Naive thymus-derived CD4-positive, alpha-beta T cell (primary cell): ENCODE results near the gene GPRC5D. TPM values are rescaled to one million over a fixed set of nuclear protein-coding genes. Genes with fewer than 3 reads are reported as not detected.

ENCODE experiments used
- ATAC-seq: fragments of 150-1000 bp; cut with Tn5 transposase; 2 replicates; pipeline ENCODE4 v1.10.0; 2021; ENCODE audit warnings: mild to moderate bottlenecking, moderate library complexity
- CTCF ChIA-PET: fragments of 350-600 bp; sonication (Branson Sonifier 250); formaldehyde crosslinking; loops from one replicate; lab custom pipeline; 2021; ENCODE audit warnings: antibody characterized with exemption; lab: Charles Lee
- POLR2A ChIA-PET: fragments of 350-600 bp; sonication (Branson Sonifier 250); formaldehyde crosslinking; loops from one replicate; lab custom pipeline; 2021; ENCODE audit warnings: antibody characterized with exemption, inconsistent platforms; lab: Charles Lee
- DNase-seq, 9 donors: peaks; one replicate each; pipeline versions ENCODE4 v3.0.0 to v3.0.0-alpha.2; 2020 to 2022; ENCODE audit warnings: mixed read lengths in 1 of 9
- H3K27ac ChIP-seq: one replicate; pipeline ENCODE4 v1.7.0; 2013; ENCODE audit warnings: mild to moderate bottlenecking, low read depth, low read length, moderate library complexity
- H3K27me3 ChIP-seq, 2 donors: one replicate each; pipeline ENCODE4 v1.7.0; 2013; ENCODE audit warnings: low read length in 2 of 2, mild to moderate bottlenecking in 2 of 2, moderate library complexity in 2 of 2; ENCODE audit not compliant: control insufficient read depth in 2 of 2, insufficient read depth in 2 of 2
- H3K36me3 ChIP-seq, 3 experiments: 1 replicate in 2 of 3; 2 replicates in 1 of 3; pipeline ENCODE4 v1.7.0; 2013; ENCODE audit warnings: low read length in 3 of 3, mild to moderate bottlenecking in 3 of 3, moderate library complexity in 1 of 3; ENCODE audit not compliant: insufficient read depth in 3 of 3, control insufficient read depth in 2 of 3
- H3K4me1 ChIP-seq, 2 donors: one replicate each; pipeline ENCODE4 v1.7.0; 2013; ENCODE audit warnings: low read length in 2 of 2, mild to moderate bottlenecking in 2 of 2, moderate library complexity in 1 of 2; ENCODE audit not compliant: control insufficient read depth in 2 of 2, insufficient read depth in 2 of 2
- H3K4me3 ChIP-seq: 2 replicates; pipeline ENCODE4 v1.7.0; 2013; ENCODE audit warnings: mild to moderate bottlenecking, low read length
- H3K9me3 ChIP-seq, 3 experiments: 1 replicate in 2 of 3; 2 replicates in 1 of 3; pipeline ENCODE4 v1.7.0; 2013; ENCODE audit warnings: low read length in 3 of 3; ENCODE audit not compliant: control insufficient read depth in 2 of 3
- H3K27ac Mint-ChIP-seq, 9 donors: one replicate each; pipeline ENCODE4 v1.8.0; 2020 to 2022; ENCODE audit warnings: mixed read lengths in 9 of 9, mild to moderate bottlenecking in 8 of 9, moderate library complexity in 5 of 9, inconsistent platforms in 2 of 9
- H3K27me3 Mint-ChIP-seq, 5 donors: one replicate each; pipeline ENCODE4 v1.8.0; 2021 to 2022; ENCODE audit warnings: mixed read lengths in 5 of 5, mild to moderate bottlenecking in 1 of 5
- H3K36me3 Mint-ChIP-seq, 5 donors: one replicate each; pipeline ENCODE4 v1.8.0; 2020 to 2022; ENCODE audit warnings: mixed read lengths in 5 of 5, mild to moderate bottlenecking in 3 of 5, inconsistent platforms in 1 of 5
- H3K4me1 Mint-ChIP-seq, 7 donors: one replicate each; pipeline ENCODE4 v1.8.0; 2020 to 2022; ENCODE audit warnings: mixed read lengths in 7 of 7, mild to moderate bottlenecking in 3 of 7, inconsistent platforms in 1 of 7
- H3K4me3 Mint-ChIP-seq, 10 donors: one replicate each; pipeline ENCODE4 v1.8.0; 2020 to 2022; ENCODE audit warnings: mild to moderate bottlenecking in 10 of 10, mixed read lengths in 10 of 10, moderate library complexity in 6 of 10, inconsistent platforms in 2 of 10
- H3K9me3 Mint-ChIP-seq, 11 donors: one replicate each; pipeline ENCODE4 v1.8.0; 2020 to 2022; ENCODE audit warnings: mixed read lengths in 11 of 11, mild to moderate bottlenecking in 4 of 11, inconsistent platforms in 1 of 11, moderate library complexity in 1 of 11
- intact Hi-C, 2 donors: fragments of 100-400 bp; cut with micrococcal nuclease; formaldehyde crosslinking; loops; one replicate each; pipeline ENCODE4 v1.15.1; 2023
- polyA plus RNA-seq, 2 donors: library from polyadenylated mRNA; unstranded; fragments of 300-500 nt; fragmentation: Illumina TruSeq; gene quantifications; one replicate each; pipeline ENCODE4 v1.2.3, GENCODE V29; 2021
- total RNA-seq, 6 experiments: library from RNA in 5 of 6; stranded (reverse) in 5 of 6; gene quantifications; 1 replicate in 5 of 6; 2 replicates in 1 of 6; pipeline ENCODE4 v1.2.3 and lab custom pipeline; 2021 to 2026

GPRC5D gene
- total and polyA plus RNA-seq, 7 experiments from 2014 or later, result 0.29 to 0.83 TPM; not detected in 5

- no peak for ATAC-seq
- peak overlapping the region; percentile 74 for H3K4me3 ChIP-seq
- ChIA-PET CTCF (interaction anchor here (0.6 kb wide), 1 partner anchor 12 kb away, joined by 3 read pairs; no protein-coding TSS in a partner anchor), POLR2A (interaction anchor here (0.7 kb wide), 1 partner anchor 570 kb away, joined by 3 read pairs; no protein-coding TSS in a partner anchor)
- H3K36me3 ChIP-seq, result peaks cover 0 to 4% (median 0%) of the 10 kb centered on the region in 3 experiments
- H3K27me3 Mint-ChIP-seq, result peaks cover 0 to 28% (median 0%) of the 10 kb centered on the region in 5 donors
- H3K27ac Mint-ChIP-seq, result peak overlapping the region; percentile 53 to 96 (median 86)
- H3K9me3 Mint-ChIP-seq, result no peaks in the 10 kb centered on the region
- peak overlapping the region; percentile 70 for H3K27ac ChIP-seq
- H3K36me3 Mint-ChIP-seq, result peaks cover 0 to 3% (median 0%) of the 10 kb centered on the region in 5 donors
- H3K27me3 ChIP-seq, result peaks cover 0 to 5% of the 10 kb centered on the region in 2 donors
- peak overlapping the region; percentile 90 to 98 (median 95) for H3K4me3 Mint-ChIP-seq
- H3K9me3 ChIP-seq, result no peaks in the 10 kb centered on the region
- peaks cover 33 to 45% (median 38%) of the 10 kb centered on the region in 7 donors for H3K4me1 Mint-ChIP-seq
- peaks cover 8 to 23% of the 10 kb centered on the region in 2 donors for H3K4me1 ChIP-seq
- DNase-seq, result no peak
- intact Hi-C loops, result no loop called here
Measured at GRCh38 chr12:12999271-12999958, 47.4 kb upstream of the GPRC5D start.

DNA sequence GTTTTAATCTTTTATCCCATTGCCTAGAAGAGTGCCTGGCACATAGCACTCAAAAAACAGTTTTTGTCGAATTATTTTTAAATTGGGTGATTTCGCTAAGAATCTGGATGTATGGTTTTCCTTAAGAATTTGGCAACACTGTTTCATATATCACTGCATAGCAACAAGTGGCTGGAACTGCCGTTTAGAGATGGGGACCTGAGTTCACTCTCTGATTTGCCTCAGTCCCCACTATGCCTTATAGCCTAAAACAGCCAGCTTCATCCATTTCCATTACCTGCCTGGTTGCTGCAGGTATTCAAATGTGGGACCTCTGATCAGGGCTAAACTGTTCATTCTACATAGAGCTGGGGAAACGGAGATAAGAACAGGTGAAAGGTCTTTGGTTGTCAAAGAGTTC, 46.3 kb upstream of the GPRC5D start:
- Histone ChIP-seq H3K36me3 (peaks cover 0 to 4% (median 0%) of the 10 kb centered on the region in 3 experiments), H3K4me3 (no peak overlapping the region), H3K27ac (no peak overlapping the region), H3K9me3 (no peaks in the 10 kb centered on the region), H3K27me3 (peaks cover 0 to 5% of the 10 kb centered on the region in 2 donors), H3K4me1 (peaks cover 8 to 23% of the 10 kb centered on the region in 2 donors)
- peak overlapping the region in 7 of 10 donors; percentile 3 to 92 (median 28) for H3K4me3 Mint-ChIP-seq
- ATAC-seq (no peak), DNase-seq (no peak)
- CTCF ChIA-PET, result interaction anchor here (0.5 kb wide), 1 partner anchor 15 kb away, joined by 3 read pairs; no protein-coding TSS in a partner anchor
- intact Hi-C loops, result no loop called here
- peaks cover 0 to 6% (median 0%) of the 10 kb centered on the region in 5 donors for H3K36me3 Mint-ChIP-seq
- POLR2A ChIA-PET, result interaction anchor here (0.7 kb wide), 1 partner anchor 105 kb away, joined by 3 read pairs; no protein-coding TSS in a partner anchor
- H3K4me1 Mint-ChIP-seq, result peaks cover 39 to 50% (median 44%) of the 10 kb centered on the region in 7 donors
- peaks cover 0 to 4% (median 0%) of the 10 kb centered on the region in 11 donors for H3K9me3 Mint-ChIP-seq
- H3K27ac Mint-ChIP-seq, result no peak overlapping the region
- peaks cover 0 to 17% (median 0%) of the 10 kb centered on the region in 5 donors for H3K27me3 Mint-ChIP-seq

- CTCF ChIA-PET, result no interaction called here
- H3K4me1 Mint-ChIP-seq, result peaks cover 44 to 55% (median 47%) of the 10 kb centered on the region in 7 donors
- Histone ChIP-seq H3K27ac (no peak overlapping the region), H3K4me1 (peaks cover 8 to 23% of the 10 kb centered on the region in 2 donors), H3K9me3 (no peaks in the 10 kb centered on the region), H3K36me3 (peaks cover 0 to 4% (median 0%) of the 10 kb centered on the region in 3 experiments), H3K4me3 (no peak overlapping the region), H3K27me3 (peaks cover 0 to 3% of the 10 kb centered on the region in 2 donors)
- intact Hi-C loops, result no loop called here
- peak overlapping the region in 3 of 10 donors; percentile 3 to 44 (median 6) for H3K4me3 Mint-ChIP-seq
- ATAC-seq (no peak), DNase-seq (no peak)
- peaks cover 0 to 4% (median 0%) of the 10 kb centered on the region in 11 donors for H3K9me3 Mint-ChIP-seq
- peaks cover 0 to 6% (median 0%) of the 10 kb centered on the region in 5 donors for H3K36me3 Mint-ChIP-seq
- no peak overlapping the region for H3K27ac Mint-ChIP-seq
- POLR2A ChIA-PET, result no interaction called here
- peaks cover 0 to 12% (median 0%) of the 10 kb centered on the region in 5 donors for H3K27me3 Mint-ChIP-seq
Measured at GRCh38 chr12:12997734-12998133, 45.8 kb upstream of the GPRC5D start.

- Mint-ChIP-seq H3K4me3 (peak overlapping the region in 6 of 10 donors; percentile 2 to 49 (median 10)), H3K9me3 (peaks cover 0 to 4% (median 0%) of the 10 kb centered on the region in 11 donors), H3K27me3 (peaks cover 0 to 6% (median 0%) of the 10 kb centered on the region in 5 donors), H3K4me1 (peaks cover 41 to 57% (median 48%) of the 10 kb centered on the region in 7 donors), H3K27ac (peak overlapping the region in 1 of 9 donors; percentile 8), H3K36me3 (peaks cover 0 to 6% (median 0%) of the 10 kb centered on the region in 5 donors)
- Histone ChIP-seq H3K4me1 (peaks cover 8 to 22% of the 10 kb centered on the region in 2 donors), H3K27me3 (no peaks in the 10 kb centered on the region), H3K9me3 (no peaks in the 10 kb centered on the region), H3K27ac (no peak overlapping the region), H3K4me3 (no peak overlapping the region), H3K36me3 (peaks cover 0 to 4% (median 0%) of the 10 kb centered on the region in 3 experiments)
- CTCF ChIA-PET, result interaction anchor here (0.6 to 0.7 kb wide), 2 partner anchors 67 to 293 kb away, joined by 4 to 5 read pairs; no protein-coding TSS in a partner anchor
- ATAC-seq (no peak), DNase-seq (no peak)
- intact Hi-C loops, result no loop called here
- POLR2A ChIA-PET, result interaction anchor here (0.6 kb wide), 1 partner anchor 108 kb away, joined by 3 read pairs; no protein-coding TSS in a partner anchor
Measured at GRCh38 chr12:12997156-12997555, 45.2 kb upstream of the GPRC5D start.

GRCh38 chr12:12996209-12996608, 44.2 kb upstream of the GPRC5D start:
- H3K27me3 Mint-ChIP-seq, result no peaks in the 10 kb centered on the region
- ChIA-PET CTCF (interaction anchor here (0.6 kb wide), 1 partner anchor 294 kb away, joined by 5 read pairs; no protein-coding TSS in a partner anchor), POLR2A (no interaction called here)
- no peak overlapping the region for H3K27ac ChIP-seq
- DNase-seq, result no peak
- H3K27ac Mint-ChIP-seq, result no peak overlapping the region
- H3K27me3 ChIP-seq, result no peaks in the 10 kb centered on the region
- peaks cover 8 to 17% of the 10 kb centered on the region in 2 donors for H3K4me1 ChIP-seq
- peaks cover 0 to 5% (median 0%) of the 10 kb centered on the region in 5 donors for H3K36me3 Mint-ChIP-seq
- intact Hi-C loops, result no loop called here
- peaks cover 40 to 54% (median 50%) of the 10 kb centered on the region in 7 donors for H3K4me1 Mint-ChIP-seq
- H3K4me3 Mint-ChIP-seq, result peak overlapping the region in 1 of 10 donors; percentile 7
- peaks cover 0 to 4% (median 0%) of the 10 kb centered on the region in 11 donors for H3K9me3 Mint-ChIP-seq
- peaks cover 0 to 4% (median 0%) of the 10 kb centered on the region in 3 experiments for H3K36me3 ChIP-seq
- no peaks in the 10 kb centered on the region for H3K9me3 ChIP-seq
- H3K4me3 ChIP-seq, result no peak overlapping the region
- ATAC-seq, result no peak

DNA sequence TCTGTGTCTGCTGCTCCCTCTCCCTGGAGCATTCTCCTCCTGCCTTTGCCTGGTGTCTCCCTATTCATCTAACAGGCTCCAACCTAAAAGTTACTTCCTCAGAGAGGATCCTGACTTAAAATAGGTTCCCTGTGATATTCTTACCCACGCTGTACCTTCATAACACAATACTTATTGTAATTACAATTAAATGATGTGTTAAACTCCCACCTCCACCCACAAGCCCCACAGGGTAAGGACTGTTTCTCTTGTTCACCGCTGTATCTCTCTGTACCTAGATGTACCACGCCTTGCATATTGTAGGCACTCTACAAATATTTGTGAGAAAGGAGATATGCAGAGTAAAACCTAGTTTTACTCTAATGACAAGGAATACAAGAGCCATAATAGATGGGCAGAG, 43.1 kb upstream of the GPRC5D start:
- Histone ChIP-seq H3K27me3 (no peaks in the 10 kb centered on the region), H3K9me3 (no peaks in the 10 kb centered on the region), H3K36me3 (no peaks in the 10 kb centered on the region), H3K4me3 (no peak overlapping the region), H3K27ac (no peak overlapping the region), H3K4me1 (peaks cover 8 to 17% of the 10 kb centered on the region in 2 donors)
- no peaks in the 10 kb centered on the region for H3K27me3 Mint-ChIP-seq
- no peak overlapping the region for H3K27ac Mint-ChIP-seq
- CTCF ChIA-PET, result no interaction called here
- DNase-seq (no peak), ATAC-seq (no peak)
- no peak overlapping the region for H3K4me3 Mint-ChIP-seq
- peaks cover 0 to 5% (median 0%) of the 10 kb centered on the region in 5 donors for H3K36me3 Mint-ChIP-seq
- peaks cover 38 to 56% (median 48%) of the 10 kb centered on the region in 7 donors for H3K4me1 Mint-ChIP-seq
- peaks cover 0 to 4% (median 0%) of the 10 kb centered on the region in 11 donors for H3K9me3 Mint-ChIP-seq
- POLR2A ChIA-PET, result no interaction called here
- intact Hi-C loops, result no loop called here
